Astrocyte (in vitro differentiated cells and primary cell): ENCODE data around the gene GPR156. TPM values are rescaled to one million over a fixed set of nuclear protein-coding genes. Genes with fewer than 3 reads are reported as not detected.

Source experiments
- DNase-seq: peaks from one replicate; pipeline ENCODE4 v3.0.0-alpha.2; 2010; ENCODE audit warnings: low read depth
- FAIRE-seq: peaks from 2 replicates; lab custom pipeline; 2011; peaks lifted over from hg19 to GRCh38; lab: Jason Lieb, UNC
- H2AFZ ChIP-seq: 2 replicates; pipeline ENCODE4 v1.6.0; 2012; ENCODE audit warnings: low read depth, low read length, inconsistent platforms
- H3K27ac ChIP-seq: 2 replicates; pipeline ENCODE4 v1.5.1; 2011; ENCODE audit warnings: low read depth, low read length, inconsistent platforms
- H3K27me3 ChIP-seq: 2 replicates; pipeline ENCODE4 v1.6.0; 2011; ENCODE audit warnings: low read length, inconsistent platforms; ENCODE audit not compliant: insufficient read depth
- H3K36me3 ChIP-seq: 2 replicates; pipeline ENCODE4 v1.5.1; 2011; ENCODE audit warnings: low read length, inconsistent platforms; ENCODE audit not compliant: insufficient read depth
- H3K4me1 ChIP-seq: 2 replicates; pipeline ENCODE4 v1.5.1; 2011; ENCODE audit warnings: low read length, inconsistent platforms; ENCODE audit not compliant: insufficient read depth
- H3K4me2 ChIP-seq: 2 replicates; pipeline ENCODE4 v1.6.0; 2012; ENCODE audit warnings: low read length, inconsistent platforms
- H3K4me3 ChIP-seq: 2 replicates; pipeline ENCODE4 v1.5.1; 2011; ENCODE audit warnings: low read depth, mild to moderate bottlenecking, low read length, inconsistent platforms; ENCODE audit not compliant: insufficient read depth
- H3K79me2 ChIP-seq: 2 replicates; pipeline ENCODE4 v1.6.0; 2012; ENCODE audit warnings: mild to moderate bottlenecking, low read length, inconsistent platforms; ENCODE audit not compliant: insufficient read depth
- H3K9ac ChIP-seq: 2 replicates; pipeline ENCODE4 v1.6.0; 2012; ENCODE audit warnings: mild to moderate bottlenecking, low read length, inconsistent platforms
- H3K9me3 ChIP-seq: 2 replicates; pipeline ENCODE4 v1.5.1; 2012; ENCODE audit warnings: low read depth, mild to moderate bottlenecking, low read length, inconsistent platforms; ENCODE audit not compliant: insufficient read depth
- H4K20me1 ChIP-seq: 2 replicates; pipeline ENCODE4 v1.6.0; 2012; ENCODE audit warnings: low read length, inconsistent platforms; ENCODE audit not compliant: insufficient read depth
- H3K27ac Mint-ChIP-seq: one replicate; pipeline ENCODE4 v1.8.0; 2021; ENCODE audit warnings: mild to moderate bottlenecking, mixed read lengths; ENCODE audit not compliant: unreplicated experiment
- H3K27me3 Mint-ChIP-seq: one replicate; pipeline ENCODE4 v1.8.0; 2021; ENCODE audit warnings: low read depth, mixed read lengths; ENCODE audit not compliant: unreplicated experiment
- H3K36me3 Mint-ChIP-seq: one replicate; pipeline ENCODE4 v1.8.0; 2021; ENCODE audit warnings: low read depth, mixed read lengths; ENCODE audit not compliant: unreplicated experiment
- H3K4me1 Mint-ChIP-seq: one replicate; pipeline ENCODE4 v1.8.0; 2021; ENCODE audit warnings: low read depth, mixed read lengths; ENCODE audit not compliant: unreplicated experiment
- H3K4me3 Mint-ChIP-seq: one replicate; pipeline ENCODE4 v1.8.0; 2021; ENCODE audit warnings: mild to moderate bottlenecking, moderate library complexity, mixed read lengths; ENCODE audit not compliant: unreplicated experiment
- H3K9me3 Mint-ChIP-seq: one replicate; pipeline ENCODE4 v1.8.0; 2021; ENCODE audit warnings: mild to moderate bottlenecking, mixed read lengths; ENCODE audit not compliant: unreplicated experiment
- EZH2 ChIP-seq: IDR thresholded peaks from 2 replicates; pipeline ENCODE4 v1.6.1; 2012; ENCODE audit warnings: mild to moderate bottlenecking, low read length, inconsistent platforms; ENCODE audit not compliant: insufficient read depth
- total RNA-seq: library from RNA; stranded (reverse); gene quantifications from 2 replicates; pipeline ENCODE4 v1.2.1, GENCODE V29; 2021
- TF ChIP-seq, protein P1 (sequence below): IDR thresholded peaks from 2 replicates; pipeline ENCODE4 v1.5.1; 2011; ENCODE audit warnings: low read depth, mild to moderate bottlenecking, inconsistent platforms, low read length, moderate library complexity; ENCODE audit not compliant: insufficient read depth

The GPR156 gene
- total RNA-seq, 1 donor from 2014 or later = 0.39 TPM

DNA sequence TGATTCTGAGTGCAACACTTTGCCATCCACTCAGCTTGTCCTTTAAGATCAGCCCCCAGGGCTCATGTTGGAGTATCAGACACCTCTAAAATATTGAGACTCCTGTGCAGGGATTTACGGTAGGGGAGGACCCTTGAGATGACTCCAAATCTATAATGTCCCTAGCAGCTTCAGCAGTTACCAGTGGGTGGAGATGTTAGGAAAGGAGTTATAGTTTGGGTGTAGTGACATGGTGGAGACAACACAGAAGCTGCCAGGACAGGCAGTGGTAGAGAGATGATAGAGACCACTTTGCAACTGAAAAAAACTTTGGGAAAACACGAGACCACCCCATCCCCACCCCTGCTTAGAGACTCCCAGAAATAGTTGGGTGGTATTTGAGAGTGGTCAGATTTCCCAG is 147.5 kb downstream of the GPR156 start:
- Histone ChIP-seq H3K9me3 (no peaks in the 10 kb centered on the region), H3K27ac (no peak overlapping the region), H3K36me3 (no peaks in the 10 kb centered on the region), H3K4me1 (peaks cover 3% of the 10 kb centered on the region), H3K9ac (no peak overlapping the region), H4K20me1 (no peaks in the 10 kb centered on the region), H3K4me2 (no peak overlapping the region), H3K79me2 (no peaks in the 10 kb centered on the region), H3K4me3 (no peak overlapping the region), H3K27me3 (no peaks in the 10 kb centered on the region), H2AFZ (no peak overlapping the region)
- Mint-ChIP-seq H3K27me3 (no peaks in the 10 kb centered on the region), H3K4me1 (no peaks in the 10 kb centered on the region), H3K27ac (no peak overlapping the region), H3K4me3 (no peak overlapping the region), H3K36me3 (no peaks in the 10 kb centered on the region), H3K9me3 (peaks cover 2% of the 10 kb centered on the region)
- FAIRE-seq (no peak), DNase-seq (no peak)
- TF ChIP-seq EZH2 = no peak
- TF ChIP-seq, protein P1, sequence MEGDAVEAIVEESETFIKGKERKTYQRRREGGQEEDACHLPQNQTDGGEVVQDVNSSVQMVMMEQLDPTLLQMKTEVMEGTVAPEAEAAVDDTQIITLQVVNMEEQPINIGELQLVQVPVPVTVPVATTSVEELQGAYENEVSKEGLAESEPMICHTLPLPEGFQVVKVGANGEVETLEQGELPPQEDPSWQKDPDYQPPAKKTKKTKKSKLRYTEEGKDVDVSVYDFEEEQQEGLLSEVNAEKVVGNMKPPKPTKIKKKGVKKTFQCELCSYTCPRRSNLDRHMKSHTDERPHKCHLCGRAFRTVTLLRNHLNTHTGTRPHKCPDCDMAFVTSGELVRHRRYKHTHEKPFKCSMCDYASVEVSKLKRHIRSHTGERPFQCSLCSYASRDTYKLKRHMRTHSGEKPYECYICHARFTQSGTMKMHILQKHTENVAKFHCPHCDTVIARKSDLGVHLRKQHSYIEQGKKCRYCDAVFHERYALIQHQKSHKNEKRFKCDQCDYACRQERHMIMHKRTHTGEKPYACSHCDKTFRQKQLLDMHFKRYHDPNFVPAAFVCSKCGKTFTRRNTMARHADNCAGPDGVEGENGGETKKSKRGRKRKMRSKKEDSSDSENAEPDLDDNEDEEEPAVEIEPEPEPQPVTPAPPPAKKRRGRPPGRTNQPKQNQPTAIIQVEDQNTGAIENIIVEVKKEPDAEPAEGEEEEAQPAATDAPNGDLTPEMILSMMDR = no peak

DNA sequence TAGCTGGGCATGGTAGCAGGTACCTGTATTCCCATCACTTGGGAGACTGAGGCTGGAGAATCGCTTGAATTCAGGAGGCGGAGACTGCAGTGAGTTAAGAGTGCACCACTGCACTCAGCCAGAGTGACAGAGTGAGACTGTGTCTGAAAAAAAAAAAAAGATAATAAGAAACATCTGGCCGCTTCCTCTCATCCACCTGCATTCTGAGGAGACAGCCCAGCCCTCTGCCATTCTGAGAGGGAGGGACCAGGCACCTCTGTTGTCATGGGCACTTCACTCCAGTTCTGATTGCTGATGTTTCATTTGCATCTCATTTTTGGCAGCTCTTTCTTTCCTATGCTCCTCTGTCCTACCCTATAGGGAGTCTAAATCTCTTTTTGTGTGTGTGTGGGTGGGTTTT is 154.4 kb downstream of the GPR156 start:
- Histone ChIP-seq H3K36me3 (no peaks in the 10 kb centered on the region), H3K79me2 (no peaks in the 10 kb centered on the region), H3K27ac (no peak overlapping the region), H3K27me3 (no peaks in the 10 kb centered on the region), H3K9me3 (no peaks in the 10 kb centered on the region), H3K4me1 (peaks cover 3% of the 10 kb centered on the region), H3K4me3 (no peak overlapping the region), H4K20me1 (no peaks in the 10 kb centered on the region), H3K9ac (no peak overlapping the region), H3K4me2 (no peak overlapping the region), H2AFZ (no peak overlapping the region)
- no peaks in the 10 kb centered on the region for H3K36me3 Mint-ChIP-seq
- no peak overlapping the region for H3K27ac Mint-ChIP-seq
- no peaks in the 10 kb centered on the region for H3K9me3 Mint-ChIP-seq
- DNase-seq (no peak), FAIRE-seq (no peak)
- H3K27me3 Mint-ChIP-seq = no peaks in the 10 kb centered on the region
- TF ChIP-seq EZH2 = no peak
- TF ChIP-seq, protein P1 = no peak
- no peak overlapping the region for H3K4me3 Mint-ChIP-seq
- H3K4me1 Mint-ChIP-seq = no peaks in the 10 kb centered on the region

DNA sequence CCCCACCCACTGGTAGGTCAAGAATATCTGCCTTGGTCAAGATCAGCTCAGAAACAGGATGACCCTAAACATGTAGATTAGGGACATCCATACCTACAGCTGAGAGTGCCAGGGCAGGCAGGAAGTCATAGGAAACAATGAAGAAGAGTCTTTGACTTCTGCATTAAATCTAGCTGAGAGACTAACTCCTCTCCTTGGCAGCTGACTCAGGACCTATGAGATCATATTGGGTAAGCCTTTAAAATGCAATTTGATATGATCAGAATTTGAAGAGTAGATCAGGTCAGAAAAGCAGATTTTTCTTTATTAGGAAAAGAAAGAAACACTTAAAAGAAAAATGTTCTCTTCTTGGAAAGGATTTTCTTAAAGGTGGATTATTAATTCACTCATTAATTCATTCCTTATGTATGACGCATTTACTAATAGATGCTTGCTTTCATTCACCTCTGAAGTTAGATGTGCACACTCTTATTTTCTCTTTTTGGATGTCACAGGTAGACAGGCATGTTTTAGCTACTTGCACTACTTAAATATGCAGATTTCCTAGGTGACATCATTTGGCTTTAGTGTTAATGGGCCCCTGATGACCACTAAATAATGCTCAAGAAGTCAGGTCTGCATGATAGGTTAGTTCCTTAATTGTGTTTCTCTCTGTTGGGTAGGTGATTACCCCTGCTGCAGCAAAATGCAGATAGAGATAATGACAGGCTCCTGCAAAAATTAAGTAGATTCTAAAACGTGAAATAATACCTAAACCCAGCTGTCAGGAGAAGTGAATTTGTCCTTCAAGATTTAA is 155.1 kb downstream of the GPR156 start:
- Mint-ChIP-seq H3K27ac (no peak overlapping the region), H3K4me1 (no peaks in the 10 kb centered on the region), H3K36me3 (no peaks in the 10 kb centered on the region), H3K4me3 (no peak overlapping the region), H3K27me3 (no peaks in the 10 kb centered on the region), H3K9me3 (no peaks in the 10 kb centered on the region)
- no peaks in the 10 kb centered on the region for H3K36me3 ChIP-seq
- H3K9ac ChIP-seq = no peak overlapping the region
- H3K4me2 ChIP-seq = no peak overlapping the region
- no peaks in the 10 kb centered on the region for H3K9me3 ChIP-seq
- no peak for TF ChIP-seq EZH2
- TF ChIP-seq, protein P1 = no peak
- H3K79me2 ChIP-seq = no peaks in the 10 kb centered on the region
- H3K27me3 ChIP-seq = no peaks in the 10 kb centered on the region
- DNase-seq = no peak
- FAIRE-seq = no peak
- no peaks in the 10 kb centered on the region for H3K4me1 ChIP-seq
- no peak overlapping the region for H2AFZ ChIP-seq
- H3K4me3 ChIP-seq = no peak overlapping the region
- H4K20me1 ChIP-seq = no peaks in the 10 kb centered on the region
- no peak overlapping the region for H3K27ac ChIP-seq
